Neural progenitor cell (in vitro differentiated cells): ENCODE data around the gene MYLIP.

ENCODE experiments used
- CTCF ChIP-seq: fragments of 200-600 bp; sonication (generic); IDR thresholded peaks from 2 replicates; pipeline ENCODE4 v1.5.1; 2017; ENCODE audit warnings: antibody characterized with exemption, mild to moderate bottlenecking
- EZH2 ChIP-seq: fragments of 200-600 bp; sonication (generic); IDR thresholded peaks from 2 replicates; pipeline ENCODE4 v1.6.1; 2017; ENCODE audit warnings: antibody characterized with exemption, mild to moderate bottlenecking, moderate library complexity

- TF ChIP-seq CTCF (no peak), EZH2 (no peak)
Observed at GRCh38 chr6:16104624-16105433, 24.1 kb upstream of the MYLIP start.
